ENCODE results near the gene NXF3. TPM values are rescaled to one million over a fixed set of nuclear protein-coding genes. Genes with fewer than 3 reads are reported as not detected.

The NXF3 gene
- total RNA-seq, 1 experiment from 2014 or later = 0.41 TPM

GRCh38 chrX:103066606-103067005 lies 26.3 kb downstream of the NXF3 start:
- no peak for DNase-seq
- Mint-ChIP-seq H3K36me3 (ENCODE audit: insufficient read depth, unreplicated experiment) (no peaks in the 10 kb centered on the region), H3K9me3 (ENCODE audit: unreplicated experiment) (peaks cover 9% of the 10 kb centered on the region), H3K27ac (ENCODE audit: unreplicated experiment) (no peak overlapping the region), H3K4me3 (ENCODE audit: unreplicated experiment) (no peak overlapping the region), H3K27me3 (ENCODE audit: insufficient read depth, unreplicated experiment) (no peaks in the 10 kb centered on the region), H3K4me1 (ENCODE audit: low read depth, unreplicated experiment) (no peaks in the 10 kb centered on the region)
- TF ChIP-seq CTCF (IDR thresholded peaks at IDR 0.05; ENCODE audit: insufficient read depth in 1 of 2, low read depth in 1 of 2, low read length in 1 of 2, severe bottlenecking in 1 of 2, unreplicated experiment in 1 of 2) = no peak
- Histone ChIP-seq H3K4me3 (ENCODE audit: low read depth, low read length) (no peak overlapping the region), H3K27me3 (replicated peaks; ENCODE audit: control insufficient read depth, insufficient read depth, low read length) (no peaks in the 10 kb centered on the region), H3K9me3 (no peaks in the 10 kb centered on the region), H3K36me3 (ENCODE audit: control insufficient read depth, insufficient read depth, low read length) (no peaks in the 10 kb centered on the region), H3K4me1 (no peaks in the 10 kb centered on the region)
- ChIA-PET CTCF (no interaction called here), POLR2A (no interaction called here)
- no TSS peak for BruUV-seq (replicated peaks)
- intact Hi-C loops (cut with micrococcal nuclease; ENCODE audit: unreplicated experiment) = no loop called here

- Mint-ChIP-seq H3K4me1 (ENCODE audit: low read depth, unreplicated experiment) (no peaks in the 10 kb centered on the region), H3K36me3 (ENCODE audit: insufficient read depth, unreplicated experiment) (no peaks in the 10 kb centered on the region), H3K9me3 (ENCODE audit: unreplicated experiment) (peaks cover 9% of the 10 kb centered on the region), H3K27me3 (ENCODE audit: insufficient read depth, unreplicated experiment) (no peaks in the 10 kb centered on the region), H3K4me3 (ENCODE audit: unreplicated experiment) (no peak within 1 kb of the TSS), H3K27ac (ENCODE audit: unreplicated experiment) (no peak within 1 kb of the TSS)
- Histone ChIP-seq H3K27me3 (replicated peaks; ENCODE audit: control insufficient read depth, insufficient read depth, low read length) (no peaks in the 10 kb centered on the region), H3K36me3 (ENCODE audit: control insufficient read depth, insufficient read depth, low read length) (no peaks in the 10 kb centered on the region), H3K4me3 (ENCODE audit: low read depth, low read length) (no peak within 1 kb of the TSS), H3K4me1 (no peaks in the 10 kb centered on the region), H3K9me3 (no peaks in the 10 kb centered on the region)
- TF ChIP-seq CTCF (IDR thresholded peaks at IDR 0.05; ENCODE audit: insufficient read depth in 1 of 2, low read depth in 1 of 2, low read length in 1 of 2, severe bottlenecking in 1 of 2, unreplicated experiment in 1 of 2) = no peak
- ChIA-PET POLR2A (no interaction called here), CTCF (no interaction called here)
- DNase-seq = no peak
- intact Hi-C loops (cut with micrococcal nuclease; ENCODE audit: unreplicated experiment) = no loop called here
- no TSS peak for BruUV-seq (replicated peaks)
Observed at GRCh38 chrX:103063918-103064434, 29.0 kb downstream of the NXF3 start, which contains the start of gene BEX1. TSS of gene BEX1 (minus strand) at chrX:103064171. CDS start at chrX:103063274, 897 bp downstream.

- H3K27me3 Mint-ChIP-seq (ENCODE audit: insufficient read depth, unreplicated experiment) = no peaks in the 10 kb centered on the region
- Histone ChIP-seq H3K4me3 (ENCODE audit: low read depth, low read length) (no peak overlapping the region), H3K36me3 (ENCODE audit: control insufficient read depth, insufficient read depth, low read length) (no peaks in the 10 kb centered on the region), H3K4me1 (no peaks in the 10 kb centered on the region), H3K9me3 (no peaks in the 10 kb centered on the region), H3K27me3 (replicated peaks; ENCODE audit: control insufficient read depth, insufficient read depth, low read length) (no peaks in the 10 kb centered on the region)
- peaks cover 9% of the 10 kb centered on the region for H3K9me3 Mint-ChIP-seq (ENCODE audit: unreplicated experiment)
- no peak for DNase-seq
- ChIA-PET CTCF (no interaction called here), POLR2A (interaction anchor here (0.6 kb wide), 1 partner anchor 23 kb away, joined by 3 read pairs; no protein-coding TSS in a partner anchor)
- no peak for TF ChIP-seq CTCF (IDR thresholded peaks at IDR 0.05; ENCODE audit: insufficient read depth in 1 of 2, low read depth in 1 of 2, low read length in 1 of 2, severe bottlenecking in 1 of 2, unreplicated experiment in 1 of 2)
- intact Hi-C loops (cut with micrococcal nuclease; ENCODE audit: unreplicated experiment) = no loop called here
- no TSS peak for BruUV-seq (replicated peaks)
- H3K27ac Mint-ChIP-seq (ENCODE audit: unreplicated experiment) = no peak overlapping the region
- H3K4me3 Mint-ChIP-seq (ENCODE audit: unreplicated experiment) = no peak overlapping the region
- no peaks in the 10 kb centered on the region for H3K4me1 Mint-ChIP-seq (ENCODE audit: low read depth, unreplicated experiment)
- H3K36me3 Mint-ChIP-seq (ENCODE audit: insufficient read depth, unreplicated experiment) = no peaks in the 10 kb centered on the region
Observed at GRCh38 chrX:103063191-103063845, 29.6 kb downstream of the NXF3 start.

Measured in Caco-2 (cell line).